Psoas muscle (tissue), 8 donors: ENCODE measurements around the gene MON1B. TPM values are rescaled to one million over a fixed set of nuclear protein-coding genes. Genes with fewer than 3 reads are reported as not detected.
A peak's percentile ranks its signal among the peaks of the same experiment; 100 is the strongest.

Experiments used
- ATAC-seq, 4 donors: fragments of 200-7000 bp; cut with Tn5 transposase; one replicate each; pipeline ENCODE4 v1.9.1; 2020; ENCODE audit warnings: moderate library complexity in 3 of 4, mild to moderate bottlenecking in 2 of 4
- DNase-seq, 2 donors: peaks; one replicate each; pipeline ENCODE4 v3.0.0-alpha.2; 2020
- H3K27ac ChIP-seq: fragments of 200-600 bp; one replicate; pipeline ENCODE4 v1.8.0; 2022
- H3K27me3 ChIP-seq, 3 donors: fragments of 200-600 bp in 1 of 3; one replicate each; pipeline versions ENCODE4 v1.6.1 to v1.8.0; 2013 to 2022; ENCODE audit warnings: low read length in 2 of 3, mild to moderate bottlenecking in 2 of 3, moderate library complexity in 1 of 3; ENCODE audit not compliant: insufficient read depth in 3 of 3
- H3K36me3 ChIP-seq, 2 donors: fragments of 200-600 bp in 1 of 2; one replicate each; pipeline versions ENCODE4 v1.6.1 to v1.8.0; 2013 to 2022; ENCODE audit warnings: low read depth in 1 of 2, mild to moderate bottlenecking in 1 of 2, moderate library complexity in 1 of 2; ENCODE audit not compliant: insufficient read depth in 1 of 2
- H3K4me1 ChIP-seq: fragments of 200-600 bp; one replicate; pipeline ENCODE4 v1.8.0; 2022
- H3K4me3 ChIP-seq: fragments of 200-600 bp; one replicate; pipeline ENCODE4 v1.8.0; 2022; ENCODE audit warnings: mild to moderate bottlenecking
- H3K9me3 ChIP-seq: fragments of 200-600 bp; one replicate; pipeline ENCODE4 v1.8.0; 2022
- WGBS, 3 donors: extraction: QIAGEN DNeasy Blood & Tissue Kit; methylation state at CpG; one replicate each; pipeline versions ENCODE4 v1.1.6 to v1.1.7; 2013; 5-methylcytosine and 5-hydroxymethylcytosine counted together
- intact Hi-C, 2 donors: fragments of 100-400 bp; cut with DNase I; formaldehyde crosslinking; loops; one replicate each; pipeline versions ENCODE4 v1.11.0 to v1.14.2; 2022
- polyA plus RNA-seq, 3 donors: library from polyadenylated mRNA; stranded (reverse); fragments of 200-250 nt; gene quantifications; one replicate each; pipeline ENCODE4 v1.2.3, GENCODE V29; 2013
- total RNA-seq, 4 donors: library from RNA; stranded (reverse); fragmentation: NEBNext Ultra II Directional in 2 of 4; extraction: Animal tissue kit (Norgen Biotek cat#: 25700) in 2 of 4; gene quantifications; one replicate each; pipeline versions ENCODE4 v1.2.1 to v1.2.4, GENCODE V29; 2021 to 2023
- TF ChIP-seq, protein P1 (sequence below): fragments of 200-600 bp; IDR thresholded peaks from one replicate; pipeline ENCODE4 v1.8.0; 2022; ENCODE audit warnings: antibody characterized with exemption
- donor health status: healthy with polysubstance abuse.
- donor health status: DM: no; HTN: no; CAD: no; lungs with moderate emphysema.
- donor health status: Bipolar disorder and iron deficiency.
- donor health status: healthy.
- donor health status: DM: yes; HTN: yes; CAD: no.
- donor health status: DM: no; HTN: no; CAD: no.
- donor health status: DM: no; HTN: no; CAD: no.
- donor health status: DM: yes; HTN: yes; CAD: no.

MON1B gene
- total and polyA plus RNA-seq, 7 donors = 5.3 to 22.2 (median 13.8) TPM

DNA sequence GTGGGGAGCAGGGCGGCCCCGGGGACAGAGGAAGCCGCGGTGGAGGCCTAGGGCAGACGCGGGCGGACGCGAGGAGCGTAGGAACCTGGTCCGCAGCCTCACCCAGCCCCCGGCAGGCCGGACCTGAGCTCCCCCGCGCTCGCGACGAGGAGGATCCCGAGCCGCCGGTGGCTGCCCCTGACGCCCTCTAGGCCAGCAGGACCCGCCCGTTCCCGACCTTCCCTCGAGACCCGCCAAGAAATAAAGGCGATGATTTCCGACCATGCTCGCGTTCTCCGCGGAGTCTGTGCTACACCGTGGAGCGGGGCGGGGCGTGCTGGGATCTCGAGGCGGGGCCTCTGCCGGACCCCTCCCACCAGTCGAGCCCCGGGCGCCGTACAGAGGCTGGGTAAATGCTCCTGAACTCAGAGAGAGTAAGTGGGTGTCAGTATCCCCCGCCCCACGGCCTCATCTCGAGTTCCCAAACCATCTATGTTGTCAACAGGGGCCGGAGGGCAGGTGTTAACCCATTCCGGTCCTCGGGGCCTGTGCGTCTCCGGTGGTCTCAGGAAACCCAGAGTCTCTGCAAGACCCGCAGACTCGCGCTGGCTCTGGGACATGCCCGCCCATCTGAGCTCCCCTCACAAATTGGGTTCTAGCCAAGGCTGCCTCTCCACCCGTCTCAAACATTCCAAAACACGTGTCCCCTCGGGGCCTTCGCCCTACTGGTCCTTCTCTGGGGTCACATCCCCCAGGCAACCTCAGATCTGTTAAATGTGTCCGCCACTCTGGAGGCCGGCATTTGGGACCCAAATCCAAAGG, 22.0 kb downstream of the MON1B start:
- H3K36me3 ChIP-seq = no peaks in the 10 kb centered on the region
- no peaks in the 10 kb centered on the region for H3K9me3 ChIP-seq
- peak; percentile 59 to 74 for DNase-seq
- TF ChIP-seq, protein P1, sequence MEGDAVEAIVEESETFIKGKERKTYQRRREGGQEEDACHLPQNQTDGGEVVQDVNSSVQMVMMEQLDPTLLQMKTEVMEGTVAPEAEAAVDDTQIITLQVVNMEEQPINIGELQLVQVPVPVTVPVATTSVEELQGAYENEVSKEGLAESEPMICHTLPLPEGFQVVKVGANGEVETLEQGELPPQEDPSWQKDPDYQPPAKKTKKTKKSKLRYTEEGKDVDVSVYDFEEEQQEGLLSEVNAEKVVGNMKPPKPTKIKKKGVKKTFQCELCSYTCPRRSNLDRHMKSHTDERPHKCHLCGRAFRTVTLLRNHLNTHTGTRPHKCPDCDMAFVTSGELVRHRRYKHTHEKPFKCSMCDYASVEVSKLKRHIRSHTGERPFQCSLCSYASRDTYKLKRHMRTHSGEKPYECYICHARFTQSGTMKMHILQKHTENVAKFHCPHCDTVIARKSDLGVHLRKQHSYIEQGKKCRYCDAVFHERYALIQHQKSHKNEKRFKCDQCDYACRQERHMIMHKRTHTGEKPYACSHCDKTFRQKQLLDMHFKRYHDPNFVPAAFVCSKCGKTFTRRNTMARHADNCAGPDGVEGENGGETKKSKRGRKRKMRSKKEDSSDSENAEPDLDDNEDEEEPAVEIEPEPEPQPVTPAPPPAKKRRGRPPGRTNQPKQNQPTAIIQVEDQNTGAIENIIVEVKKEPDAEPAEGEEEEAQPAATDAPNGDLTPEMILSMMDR = no peak
- peak overlapping the region; percentile 72 for H3K4me3 ChIP-seq
- ATAC-seq = peak; percentile 75 to 90 (median 80)
- peaks cover 9% of the 10 kb centered on the region for H3K4me1 ChIP-seq
- 12 to 18% (median 15%) methylated on average over 46 to 62 of the region's 62 CpGs for WGBS, 3 donors
- intact Hi-C loops = no loop called here
- peaks cover 0 to 21% (median 0%) of the 10 kb centered on the region in 3 donors for H3K27me3 ChIP-seq
- peak overlapping the region; percentile 24 for H3K27ac ChIP-seq

DNA sequence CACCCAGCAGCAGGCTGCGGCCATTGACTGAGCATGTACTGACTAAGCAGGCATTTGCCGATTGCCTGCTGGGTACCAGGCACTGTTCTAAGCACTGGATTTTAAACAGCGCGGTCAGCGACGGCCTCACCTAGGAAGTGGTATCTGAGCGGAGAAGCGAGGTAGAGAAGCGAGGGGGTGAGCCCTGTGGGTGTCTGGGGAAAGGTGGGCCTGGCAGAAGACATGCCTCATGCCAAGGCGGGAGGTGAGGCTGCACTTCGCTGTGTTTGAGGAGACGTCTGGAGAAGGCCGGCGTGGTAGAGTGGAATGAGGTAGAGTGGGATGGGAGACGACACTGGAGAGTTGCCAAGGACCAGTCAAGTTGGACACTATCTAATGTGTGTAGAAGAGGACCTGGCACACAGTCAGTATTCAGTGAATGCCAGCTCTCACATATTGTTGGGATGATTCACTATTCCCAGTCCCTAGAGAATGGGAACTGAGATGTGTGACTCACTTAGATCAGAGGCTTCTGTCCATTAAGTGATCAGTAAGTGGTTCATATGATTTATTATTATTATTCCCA, 22.6 kb downstream of the MON1B start:
- H3K27me3 ChIP-seq = peaks cover 0 to 21% (median 0%) of the 10 kb centered on the region in 3 donors
- WGBS, 3 donors = 72 to 83% (median 80%) methylated on average over 15 of the region's 15 CpGs
- no peaks in the 10 kb centered on the region for H3K36me3 ChIP-seq
- peak overlapping the region; percentile 72 for H3K4me3 ChIP-seq
- intact Hi-C loops = no loop called here
- TF ChIP-seq, protein P1 = no peak
- H3K27ac ChIP-seq = no peak overlapping the region
- ATAC-seq (peak in 3 of 4 donors; percentile 16 to 57 (median 26)), DNase-seq (no peak)
- no peaks in the 10 kb centered on the region for H3K9me3 ChIP-seq
- H3K4me1 ChIP-seq = peaks cover 9% of the 10 kb centered on the region

DNA sequence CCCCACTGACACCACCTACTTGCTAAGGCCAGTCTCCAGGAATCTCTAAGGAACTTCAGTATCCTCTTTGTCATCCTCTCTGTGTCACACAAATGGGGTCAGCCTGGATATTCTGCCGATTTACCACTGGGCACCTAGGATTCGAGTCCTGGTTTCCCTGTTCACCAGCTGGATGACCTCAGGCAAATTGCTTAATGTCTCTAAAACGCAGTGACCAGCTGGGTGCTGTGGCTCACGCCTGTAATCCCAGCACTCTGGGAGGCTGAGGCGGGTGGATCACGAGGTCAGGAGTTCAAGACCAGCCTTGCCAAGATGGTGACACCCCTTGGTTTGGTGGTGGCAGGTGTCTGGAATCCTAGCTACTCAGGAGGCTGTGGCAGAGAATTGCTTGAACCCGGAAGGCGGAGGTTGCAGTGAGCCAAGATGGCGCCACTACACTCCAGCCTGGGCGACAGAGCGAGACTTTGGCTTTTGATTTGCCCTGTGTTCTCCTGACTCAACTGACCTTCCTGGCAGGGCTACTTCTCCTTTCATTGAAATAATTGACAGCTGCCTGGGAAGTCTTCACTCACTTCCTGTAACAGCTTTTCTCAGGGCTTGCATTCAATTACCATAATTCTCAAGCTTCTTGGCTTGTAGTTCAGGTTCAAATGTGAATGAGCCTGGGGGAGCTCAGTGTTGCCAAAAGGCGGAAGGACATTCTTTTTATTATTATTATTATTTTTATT, 23.6 kb downstream of the MON1B start:
- Histone ChIP-seq H3K4me3 (no peak overlapping the region), H3K9me3 (no peaks in the 10 kb centered on the region), H3K27me3 (peaks cover 0 to 21% (median 0%) of the 10 kb centered on the region in 3 donors), H3K36me3 (no peaks in the 10 kb centered on the region), H3K27ac (no peak overlapping the region), H3K4me1 (peaks cover 9% of the 10 kb centered on the region)
- TF ChIP-seq, protein P1 = no peak
- DNase-seq = no peak
- intact Hi-C loops = no loop called here
- no peak for ATAC-seq
- WGBS, 3 donors = 80 to 85% (median 82%) methylated on average over 12 of the region's 12 CpGs

DNA sequence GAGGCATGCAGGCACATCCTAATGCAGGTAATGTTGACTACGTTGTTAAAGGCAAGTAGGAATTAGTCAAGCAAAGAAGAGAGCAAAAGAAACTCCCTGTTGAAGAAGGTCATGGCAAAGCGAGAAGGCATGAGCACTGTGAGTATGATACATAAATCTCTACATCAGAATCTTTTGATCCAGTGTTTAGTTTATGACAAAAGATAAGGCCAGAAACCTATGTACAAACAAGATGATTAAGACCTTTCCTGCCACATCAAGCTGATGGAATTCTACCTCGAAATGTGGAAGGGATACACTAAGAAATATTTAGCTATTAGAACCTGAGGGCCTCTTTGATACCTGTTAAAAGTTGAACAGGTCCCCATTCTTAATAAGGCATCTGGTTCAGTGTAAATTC, 28.4 kb downstream of the MON1B start:
- Histone ChIP-seq H3K4me1 (no peaks in the 10 kb centered on the region), H3K27me3 (no peaks in the 10 kb centered on the region), H3K9me3 (no peaks in the 10 kb centered on the region), H3K27ac (no peak overlapping the region), H3K4me3 (no peak overlapping the region), H3K36me3 (no peaks in the 10 kb centered on the region)
- DNase-seq (no peak), ATAC-seq (no peak)
- WGBS, 3 donors = 93 to 95% (median 94%) methylated on average over 3 of the region's 3 CpGs
- intact Hi-C loops = no loop called here
- TF ChIP-seq, protein P1 = no peak
